Measurements from ENCODE around the gene NR6A1.

NR6A1 gene

GRCh38 chr9:124493218-124493617, 277.9 kb downstream of the NR6A1 start:
- TF ChIP-seq ZNF274 (IDR thresholded peaks at IDR 0.05; ENCODE audit: low read depth, low read length), result no peak
- no peak overlapping the region for H3K4me3 ChIP-seq (ENCODE audit: low read length)

DNA sequence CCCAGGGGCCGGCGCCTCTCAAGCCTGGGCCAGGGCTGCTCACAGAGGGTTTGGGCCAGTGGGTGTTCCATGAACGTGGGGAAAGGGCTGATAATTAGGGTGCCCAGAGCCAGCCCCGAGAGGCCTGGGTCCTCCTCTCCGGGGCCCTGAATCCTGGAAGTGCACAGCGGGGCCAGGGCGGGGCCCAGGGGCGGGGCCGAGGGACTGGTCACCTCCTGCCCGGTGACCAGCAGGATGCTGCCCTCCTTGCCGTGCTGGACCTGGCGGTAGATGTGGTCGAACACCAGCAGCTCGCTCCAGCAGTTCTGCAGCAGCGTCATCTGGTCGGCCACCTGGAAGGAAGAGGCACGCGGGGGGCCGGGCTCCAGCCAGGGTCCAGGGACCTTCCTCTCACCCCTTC, 278.3 kb downstream of the NR6A1 start:
- no peak for TF ChIP-seq ZNF274 (IDR thresholded peaks at IDR 0.05; ENCODE audit: low read depth, low read length)
- no peak overlapping the region for H3K4me3 ChIP-seq (ENCODE audit: low read length)

DNA sequence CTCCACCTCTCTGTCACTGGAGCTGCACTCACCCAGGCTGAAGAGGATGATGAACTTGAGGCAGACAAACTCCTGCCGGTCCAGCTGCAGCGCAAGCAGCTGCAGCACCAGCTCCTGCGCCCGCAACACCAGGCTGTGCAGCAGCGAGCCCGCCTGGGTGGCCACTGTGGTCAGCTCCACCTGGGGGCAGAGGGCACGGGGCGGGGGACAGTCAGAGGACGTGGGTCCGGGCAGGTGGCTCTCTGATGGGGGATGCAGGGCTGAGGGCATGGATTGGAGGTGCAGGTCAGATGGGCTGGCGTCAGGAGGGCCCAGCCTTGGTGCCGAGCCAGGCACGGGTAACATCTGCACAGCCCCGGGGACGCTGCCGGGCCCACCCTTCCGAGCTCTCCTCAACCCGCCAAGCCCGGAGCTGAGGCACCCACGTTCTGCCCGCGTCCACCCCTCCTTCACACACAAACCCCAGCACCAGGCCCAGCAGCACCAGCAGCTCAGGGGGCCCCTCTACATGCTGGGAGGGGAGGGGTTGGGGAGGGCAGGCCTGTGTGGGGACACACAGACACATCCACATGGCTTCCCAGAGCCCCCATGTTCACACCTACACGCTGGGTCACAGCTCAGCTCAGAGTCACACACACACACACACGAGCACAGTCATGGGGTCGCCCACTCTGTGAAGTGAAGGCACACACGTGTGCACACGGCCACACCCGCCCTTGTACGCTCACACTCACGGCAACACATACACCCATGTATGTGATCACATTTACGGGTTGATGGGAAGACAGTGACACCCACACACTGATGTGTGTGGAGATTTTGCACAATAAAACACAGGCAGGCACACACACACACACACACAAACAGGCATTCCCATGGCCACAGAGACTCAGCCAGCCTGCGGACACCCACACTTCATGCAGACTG, 279.8 kb downstream of the NR6A1 start:
- TF ChIP-seq ZNF274 (IDR thresholded peaks at IDR 0.05; ENCODE audit: low read depth, low read length), result no peak

GRCh38 chr9:124490004-124490403, 281.1 kb downstream of the NR6A1 start:
- no peak for TF ChIP-seq ZNF274 (IDR thresholded peaks at IDR 0.05; ENCODE audit: low read depth, low read length)

More for the DNA sequence above, 279.8 kb downstream of the NR6A1 start:
- H3K4me3 ChIP-seq (ENCODE audit: low read length), result no peak overlapping the region

DNA sequence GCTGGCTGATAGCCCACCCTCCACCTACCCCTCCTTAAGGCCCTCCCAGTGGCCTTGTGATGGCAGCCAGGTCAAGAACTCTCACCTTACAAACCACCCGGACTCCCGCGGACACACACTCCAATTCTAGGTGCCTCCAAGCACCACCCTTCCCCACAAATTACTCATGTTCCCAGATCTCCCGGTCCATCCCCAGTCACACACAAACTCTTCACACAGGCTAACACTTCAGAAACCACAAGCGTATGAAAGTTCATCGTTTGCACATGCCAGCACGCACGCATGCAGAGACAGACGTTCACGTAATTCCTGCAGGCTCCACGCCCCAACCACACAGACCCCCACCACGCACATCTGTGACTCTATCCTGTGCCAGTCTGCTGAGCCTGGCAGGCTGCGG, 281.9 kb downstream of the NR6A1 start:
- no peak overlapping the region for H3K4me3 ChIP-seq (ENCODE audit: low read length)

More at GRCh38 chr9:124490004-124490403, 281.1 kb downstream of the NR6A1 start:
- no peak overlapping the region for H3K4me3 ChIP-seq (ENCODE audit: low read length)

GRCh38 chr9:124488641-124489210, 282.4 kb downstream of the NR6A1 start:
- no peak overlapping the region for H3K4me3 ChIP-seq (ENCODE audit: low read length)
- no peak for TF ChIP-seq ZNF274 (IDR thresholded peaks at IDR 0.05; ENCODE audit: low read depth, low read length)

More for the DNA sequence above, 281.9 kb downstream of the NR6A1 start:
- no peak for TF ChIP-seq ZNF274 (IDR thresholded peaks at IDR 0.05; ENCODE audit: low read depth, low read length)

DNA sequence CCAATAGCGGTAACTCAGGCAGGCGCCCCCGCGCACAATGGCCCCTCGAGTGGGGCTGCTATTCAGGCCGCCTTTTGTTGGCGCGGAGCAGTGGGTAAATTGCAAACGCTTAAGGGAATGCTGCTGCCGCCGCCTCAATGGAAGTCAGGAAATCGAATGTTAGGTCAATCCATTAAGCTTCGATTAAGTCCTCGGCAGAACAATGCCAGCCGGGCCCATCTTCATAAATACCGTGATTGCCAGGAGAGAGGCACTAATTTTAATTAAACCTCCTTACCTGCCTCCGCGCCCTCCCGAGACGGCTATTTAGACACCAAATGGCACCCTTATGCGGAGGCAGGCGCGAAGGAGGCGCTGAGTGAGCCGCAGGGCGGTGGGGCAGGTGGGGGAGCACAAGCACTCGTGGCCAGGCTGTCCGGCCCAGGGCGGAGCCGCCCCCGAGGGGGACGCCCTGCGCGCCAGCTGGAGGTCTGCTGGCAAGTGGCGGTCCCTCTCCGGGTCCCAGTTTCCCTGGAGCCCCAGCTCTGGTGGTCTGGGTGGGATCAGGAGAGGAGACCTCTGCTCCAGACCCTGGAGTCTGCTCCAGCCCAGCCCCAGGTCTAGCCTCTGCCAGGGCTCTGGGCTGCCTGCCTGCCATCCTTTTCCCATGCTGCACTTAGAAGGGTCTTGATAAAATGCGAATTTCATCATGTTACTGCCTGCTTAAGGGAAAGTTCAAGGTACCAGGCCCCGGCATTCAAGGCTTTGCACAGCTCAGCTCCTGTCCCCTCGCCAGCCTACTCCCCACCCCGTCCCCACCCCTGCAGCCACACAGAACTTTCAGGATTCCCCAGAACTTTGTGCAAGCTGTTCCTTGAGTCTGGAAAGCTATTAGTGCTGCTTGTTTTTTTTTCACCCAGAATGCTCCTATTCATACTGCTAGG, 283.6 kb downstream of the NR6A1 start:
- no peak for TF ChIP-seq ZNF274 (IDR thresholded peaks at IDR 0.05; ENCODE audit: low read depth, low read length)
- no peak overlapping the region for H3K4me3 ChIP-seq (ENCODE audit: low read length)

GRCh38 chr9:124486778-124487259, 284.3 kb downstream of the NR6A1 start:
- no peak overlapping the region for H3K4me3 ChIP-seq (ENCODE audit: low read length)
- TF ChIP-seq ZNF274 (IDR thresholded peaks at IDR 0.05; ENCODE audit: low read depth, low read length), result no peak

DNA sequence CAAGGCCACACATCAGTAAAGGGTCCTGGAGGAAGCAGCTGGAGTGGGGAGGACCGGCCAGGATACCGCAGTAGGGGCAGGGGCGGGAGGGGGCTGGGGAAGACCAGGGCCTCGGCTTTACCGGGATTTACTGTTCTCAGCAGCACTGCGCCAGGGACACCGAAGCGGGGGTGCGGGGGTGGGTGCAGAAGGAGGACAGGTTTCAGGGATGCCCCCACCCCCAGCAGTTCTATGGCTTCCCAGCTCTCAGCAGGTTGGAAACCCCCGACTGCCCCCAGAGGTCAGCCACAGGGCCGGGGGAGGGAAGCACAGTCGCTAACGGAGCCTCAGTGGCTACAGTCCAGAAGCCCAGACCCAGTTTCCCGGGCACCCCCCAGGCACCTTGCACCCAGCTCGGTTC, 285.2 kb downstream of the NR6A1 start:
- TF ChIP-seq ZNF274 (IDR thresholded peaks at IDR 0.05; ENCODE audit: low read depth, low read length), result no peak
- no peak overlapping the region for H3K4me3 ChIP-seq (ENCODE audit: low read length)

DNA sequence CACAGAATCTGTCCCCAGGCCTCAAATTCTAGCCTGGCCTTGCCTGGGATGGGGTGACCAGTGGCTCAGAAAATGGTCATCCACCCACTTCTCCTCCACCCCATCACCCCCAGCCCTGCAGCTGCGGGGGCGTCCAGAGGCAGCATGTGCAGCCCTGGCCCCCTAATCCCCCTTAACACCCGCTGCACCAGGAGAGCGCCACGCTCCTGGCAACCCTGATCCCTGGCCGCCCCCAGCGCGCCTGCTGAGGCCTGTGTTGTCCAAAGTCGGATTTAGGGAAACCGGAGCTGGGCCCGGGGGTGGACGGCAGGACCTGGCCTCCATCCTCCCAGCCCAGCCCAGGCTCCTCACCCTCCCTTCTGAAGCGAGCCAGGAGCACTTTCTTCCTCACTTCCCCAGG, 285.9 kb downstream of the NR6A1 start:
- no peak overlapping the region for H3K4me3 ChIP-seq (ENCODE audit: low read length)
- no peak for TF ChIP-seq ZNF274 (IDR thresholded peaks at IDR 0.05; ENCODE audit: low read depth, low read length)

DNA sequence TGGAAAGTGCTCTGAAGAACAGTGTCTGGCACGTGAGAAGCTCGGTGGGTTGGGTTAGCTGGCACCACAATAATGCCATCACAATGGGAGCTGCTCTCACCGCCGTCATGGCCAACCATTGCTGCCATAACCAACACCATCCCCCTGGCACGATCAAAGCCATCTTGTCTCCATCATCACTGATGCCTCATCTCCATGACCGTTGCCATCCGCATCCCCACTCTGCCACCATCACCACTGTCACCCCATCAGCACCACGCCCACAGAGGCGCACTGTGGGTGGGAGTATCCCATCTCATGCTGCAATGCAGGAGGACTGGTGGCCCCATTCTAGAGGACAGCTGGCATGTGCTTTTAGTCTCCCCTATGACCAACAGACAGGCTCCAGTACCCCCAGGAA, 287.6 kb downstream of the NR6A1 start:
- H3K4me3 ChIP-seq (ENCODE audit: low read length), result no peak overlapping the region
- TF ChIP-seq ZNF274 (IDR thresholded peaks at IDR 0.05; ENCODE audit: low read depth, low read length), result no peak

- TF ChIP-seq ZNF274 (IDR thresholded peaks at IDR 0.05; ENCODE audit: low read depth, low read length), result no peak
- H3K4me3 ChIP-seq (ENCODE audit: low read length), result no peak overlapping the region
Observed at GRCh38 chr9:124482431-124483031, 288.6 kb downstream of the NR6A1 start.

GRCh38 chr9:124481115-124481514, 290.0 kb downstream of the NR6A1 start:
- no peak for TF ChIP-seq ZNF274 (IDR thresholded peaks at IDR 0.05; ENCODE audit: low read depth, low read length)
- H3K4me3 ChIP-seq (ENCODE audit: low read length), result no peak overlapping the region

- H3K4me3 ChIP-seq (ENCODE audit: low read length), result no peak overlapping the region
- no peak for TF ChIP-seq ZNF274 (IDR thresholded peaks at IDR 0.05; ENCODE audit: low read depth, low read length)
Observed at GRCh38 chr9:124480621-124480981, 290.5 kb downstream of the NR6A1 start.

All from GM08714 (cell line).